Stimulated activated CD8-positive, alpha-beta memory T cell treated with anti-CD3 and anti-CD28 coated beads, Interleukin-12 subunit alpha, Interleukin-12 subunit beta, amount 100 ng/mL, for 1 hour (primary cell): ENCODE data around the gene ARHGEF6.

ENCODE experiments used
- DNase-seq: peaks from one replicate; pipeline ENCODE4 v3.0.0-alpha.2; 2020; ENCODE audit warnings: low read depth

The ARHGEF6 gene

DNA sequence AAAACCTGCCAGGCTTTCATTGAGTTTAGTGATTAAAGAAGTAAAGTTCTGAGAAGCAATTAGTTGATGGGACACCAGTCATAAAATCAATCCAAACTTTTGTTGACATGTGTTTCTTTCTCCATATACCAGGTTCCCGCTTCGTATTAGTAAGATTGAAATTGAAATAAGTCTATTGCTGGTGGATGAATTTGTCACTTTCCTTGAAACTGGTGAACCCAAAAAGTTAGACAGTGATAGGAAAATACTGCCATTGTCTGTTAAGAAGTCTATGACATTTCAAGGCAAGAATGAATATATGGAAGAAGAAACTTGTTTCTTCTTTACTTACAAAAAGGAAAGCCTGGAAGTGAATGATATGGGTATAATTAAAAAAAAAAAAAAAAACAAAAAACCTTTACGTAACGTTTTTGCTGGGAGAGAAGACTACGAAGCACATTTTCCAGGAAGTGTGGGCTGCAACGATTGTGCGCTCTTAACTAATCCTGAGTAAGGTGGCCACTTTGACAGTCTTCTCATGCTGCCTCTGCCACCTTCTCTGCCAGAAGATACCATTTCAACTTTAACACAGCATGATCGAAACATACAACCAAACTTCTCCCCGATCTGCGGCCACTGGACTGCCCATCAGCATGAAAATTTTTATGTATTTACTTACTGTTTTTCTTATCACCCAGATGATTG lies 132.9 kb downstream of the ARHGEF6 start, which contains the start of gene CD40LG:
Gene CD40LG, plus strand, starts transcription at position 482 of the 684 bp plus-strand sequence. Its CDS starts 91 bp downstream, at position 573.
- no peak for DNase-seq

GRCh38 chrX:136646602-136647239 lies 134.0 kb downstream of the ARHGEF6 start:
- DNase-seq: no peak

GRCh38 chrX:136643243-136643642 lies 137.5 kb downstream of the ARHGEF6 start:
- DNase-seq: no peak

- no peak for DNase-seq
These were observed 141.1 kb downstream of the ARHGEF6 start for GRCh38 chrX:136639506-136640176.

DNA sequence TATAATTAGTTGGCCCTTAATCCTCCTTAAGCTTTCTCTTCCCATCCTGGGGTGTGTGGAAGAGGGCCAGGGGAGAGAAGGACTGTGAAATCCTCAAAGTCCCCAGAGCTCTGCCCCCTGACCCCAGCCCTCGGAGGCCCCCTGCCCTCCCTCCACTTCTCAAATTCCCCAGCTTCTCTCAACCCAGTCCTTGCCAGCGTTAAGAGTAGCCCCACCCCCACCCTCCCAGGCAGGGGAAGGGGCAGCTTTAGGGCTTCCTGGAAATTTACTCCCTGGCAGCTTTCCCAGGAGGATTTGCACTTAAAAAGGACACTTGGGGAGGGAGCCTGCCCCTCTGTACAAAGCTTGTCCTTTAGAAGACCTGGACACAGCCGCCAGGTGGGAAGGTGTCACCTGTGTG lies 144.6 kb downstream of the ARHGEF6 start:
- DNase-seq: no peak

DNA sequence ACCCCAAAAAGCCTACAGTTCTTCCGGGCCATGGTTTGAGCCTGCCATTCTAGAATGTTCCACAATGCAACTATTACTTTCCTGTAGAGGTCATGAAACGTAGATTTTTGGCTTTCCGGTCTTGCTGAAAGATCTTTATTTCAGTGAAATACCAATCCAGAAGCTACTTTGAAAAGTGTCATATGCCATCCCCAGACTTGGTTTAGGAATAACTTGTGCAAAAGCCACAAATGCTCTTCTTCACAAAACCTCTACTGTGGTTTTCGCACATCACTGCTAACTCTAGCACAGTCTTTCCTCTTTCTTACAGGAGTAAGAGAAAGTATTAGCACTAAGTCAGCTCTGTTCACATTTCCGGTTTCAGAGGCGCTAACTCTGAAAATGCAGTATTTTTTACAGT lies 145.5 kb downstream of the ARHGEF6 start:
- DNase-seq: no peak

DNA sequence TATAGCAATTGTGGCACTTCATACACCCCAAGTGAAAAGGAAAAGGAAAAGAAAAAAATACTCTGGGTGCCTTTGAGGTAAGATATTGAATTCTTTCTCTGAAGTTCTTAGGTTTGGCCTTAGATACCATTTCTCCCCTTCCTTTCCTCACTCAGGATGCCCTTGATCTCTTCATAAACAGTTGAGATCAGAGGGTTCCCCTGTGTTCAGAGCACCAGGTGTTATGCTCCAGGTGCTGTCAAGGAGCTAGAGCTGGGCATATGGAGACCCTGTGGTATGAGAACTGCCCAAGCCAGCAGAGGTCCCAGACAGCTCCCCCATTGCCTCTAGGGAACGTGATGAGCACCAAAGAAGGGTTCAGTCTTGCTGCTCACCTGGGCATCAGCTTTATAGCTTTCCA lies 149.9 kb downstream of the ARHGEF6 start:
- DNase-seq: no peak

DNA sequence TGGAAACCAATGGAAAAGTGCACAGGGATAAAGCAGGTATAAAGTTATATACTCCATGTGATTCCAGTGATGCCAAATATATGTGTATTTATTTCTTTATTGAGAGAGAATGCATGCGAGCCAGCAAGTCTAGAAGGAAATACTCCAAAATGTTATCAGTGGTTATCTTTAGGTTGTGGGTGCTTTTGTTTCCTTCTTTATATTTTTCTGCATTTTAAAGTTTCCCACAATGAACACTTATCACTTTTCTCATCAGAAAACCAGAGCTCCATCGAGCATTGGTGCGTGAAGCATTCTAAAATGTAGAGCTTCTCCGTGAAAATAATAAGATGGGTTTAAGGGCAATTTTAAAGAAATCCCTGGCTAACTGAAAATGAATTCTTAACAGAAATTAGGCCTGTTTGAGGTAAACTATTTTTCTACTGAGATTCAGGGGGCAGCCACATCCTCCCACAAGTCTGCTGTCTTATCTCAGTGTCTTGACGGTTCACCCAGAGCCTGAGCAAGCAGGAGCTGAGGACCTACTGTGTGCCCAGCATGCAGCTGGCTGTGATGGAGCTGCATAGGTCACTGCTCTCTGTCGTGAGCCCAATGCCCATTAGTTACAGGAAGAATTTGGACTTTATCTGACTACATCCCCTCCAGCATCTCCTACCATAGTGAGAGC lies 151.5 kb downstream of the ARHGEF6 start:
- DNase-seq: no peak

- DNase-seq: no peak
These were observed 153.3 kb downstream of the ARHGEF6 start for GRCh38 chrX:136627409-136627808.

GRCh38 chrX:136626891-136627290 lies 153.8 kb downstream of the ARHGEF6 start:
- DNase-seq: no peak

- DNase-seq: no peak
These were observed 154.5 kb downstream of the ARHGEF6 start for GRCh38 chrX:136626237-136626636.

GRCh38 chrX:136625246-136625645 lies 155.5 kb downstream of the ARHGEF6 start:
- no peak for DNase-seq

- no peak for DNase-seq
These were observed 157.3 kb downstream of the ARHGEF6 start for GRCh38 chrX:136623396-136623795.

GRCh38 chrX:136622568-136622967 lies 158.2 kb downstream of the ARHGEF6 start:
- no peak for DNase-seq

DNA sequence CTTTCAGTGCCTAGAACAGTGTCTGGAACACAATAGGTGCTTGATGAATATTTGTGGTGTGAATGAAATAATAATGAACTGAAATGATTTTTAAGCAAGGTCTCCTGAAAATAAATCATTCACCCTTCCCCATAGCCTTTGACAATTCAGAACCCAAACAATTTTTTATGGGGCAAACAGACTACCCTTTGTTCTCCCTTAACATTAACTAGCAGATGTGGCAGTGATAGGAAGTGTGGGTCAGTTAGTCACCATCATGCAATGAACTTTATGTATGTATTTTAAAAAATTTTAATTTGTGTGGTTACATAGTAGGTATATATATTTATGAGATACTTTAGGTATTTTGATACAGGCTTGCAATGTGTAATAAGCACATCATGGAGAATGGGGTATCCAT lies 160.0 kb downstream of the ARHGEF6 start:
- no peak for DNase-seq

DNA sequence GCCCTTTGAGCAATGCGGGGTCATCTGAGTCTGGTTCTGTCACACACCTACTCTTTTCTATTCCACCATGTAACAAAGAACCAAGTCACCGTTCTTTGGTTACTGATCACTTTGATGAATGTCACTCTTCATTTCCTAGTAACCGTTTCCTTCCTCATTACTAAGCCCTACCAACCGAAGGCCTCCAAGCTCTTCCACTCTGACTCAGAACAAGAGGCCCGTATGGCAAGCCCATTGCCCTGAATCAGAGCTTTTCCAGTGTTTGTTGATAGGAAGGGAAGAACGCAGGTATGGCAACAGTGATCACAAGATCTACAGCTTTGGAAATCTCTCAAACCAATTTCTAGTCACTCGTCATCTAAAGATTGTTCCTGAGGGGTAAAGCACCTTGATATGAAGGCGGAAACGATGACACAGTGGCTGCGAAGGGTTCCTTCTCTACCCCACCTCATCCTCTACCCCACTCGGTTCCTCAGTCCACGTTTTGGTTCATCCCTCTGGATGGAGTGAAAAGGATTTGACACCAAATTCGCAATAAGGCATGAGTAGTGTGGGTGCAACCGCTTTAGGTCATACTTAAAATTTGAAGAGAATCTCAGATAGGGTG lies 160.7 kb downstream of the ARHGEF6 start:
- no peak for DNase-seq

GRCh38 chrX:136616987-136617685 lies 163.6 kb downstream of the ARHGEF6 start:
- DNase-seq: no peak
